ENCODE results near the gene DNMBP.

DNA sequence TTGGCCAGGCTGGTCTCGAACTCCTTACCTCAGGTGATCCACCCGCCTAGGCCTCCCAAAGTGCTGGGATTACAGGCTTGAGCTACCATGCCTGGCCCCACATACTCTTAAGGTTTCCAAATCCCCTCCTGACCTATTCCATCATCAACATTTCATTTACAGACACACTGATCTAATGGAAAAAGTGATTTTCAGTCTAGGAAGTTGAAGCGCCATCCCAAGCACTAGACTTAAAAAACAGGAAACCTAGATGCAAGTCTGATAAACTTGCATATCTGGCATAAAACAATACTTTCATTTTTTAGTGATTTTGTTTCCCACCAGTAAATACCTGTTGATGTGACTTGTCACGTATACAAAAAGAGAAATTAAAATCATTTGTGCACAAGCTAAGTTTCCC is 44.0 kb downstream of the DNMBP start:
- TF ChIP-seq, protein P1, sequence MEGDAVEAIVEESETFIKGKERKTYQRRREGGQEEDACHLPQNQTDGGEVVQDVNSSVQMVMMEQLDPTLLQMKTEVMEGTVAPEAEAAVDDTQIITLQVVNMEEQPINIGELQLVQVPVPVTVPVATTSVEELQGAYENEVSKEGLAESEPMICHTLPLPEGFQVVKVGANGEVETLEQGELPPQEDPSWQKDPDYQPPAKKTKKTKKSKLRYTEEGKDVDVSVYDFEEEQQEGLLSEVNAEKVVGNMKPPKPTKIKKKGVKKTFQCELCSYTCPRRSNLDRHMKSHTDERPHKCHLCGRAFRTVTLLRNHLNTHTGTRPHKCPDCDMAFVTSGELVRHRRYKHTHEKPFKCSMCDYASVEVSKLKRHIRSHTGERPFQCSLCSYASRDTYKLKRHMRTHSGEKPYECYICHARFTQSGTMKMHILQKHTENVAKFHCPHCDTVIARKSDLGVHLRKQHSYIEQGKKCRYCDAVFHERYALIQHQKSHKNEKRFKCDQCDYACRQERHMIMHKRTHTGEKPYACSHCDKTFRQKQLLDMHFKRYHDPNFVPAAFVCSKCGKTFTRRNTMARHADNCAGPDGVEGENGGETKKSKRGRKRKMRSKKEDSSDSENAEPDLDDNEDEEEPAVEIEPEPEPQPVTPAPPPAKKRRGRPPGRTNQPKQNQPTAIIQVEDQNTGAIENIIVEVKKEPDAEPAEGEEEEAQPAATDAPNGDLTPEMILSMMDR (IDR thresholded peaks at IDR 0.05) = no peak
- no peak for TF ChIP-seq POLR2A (IDR thresholded peaks at IDR 0.05)
- no peak for TF ChIP-seq EP300 (IDR thresholded peaks at IDR 0.05)
